Caco-2 (cell line): ENCODE data around the gene CTCF. TPM values are rescaled to one million over a fixed set of nuclear protein-coding genes. Genes with fewer than 3 reads are reported as not detected.

Experiments used
- BruUV-seq: library from RNA; stranded (reverse); fragments of 400-500 nt; replicated peaks from 2 replicates; lab custom pipeline; 2021; lab: Mats Ljungman, UMichigan
- CTCF ChIA-PET: fragments of 300-600 bp; sonication (Branson Sonifier 250); formaldehyde crosslinking; loops from one replicate; lab custom pipeline; 2022; ENCODE audit warnings: antibody characterized with exemption; lab: Charles Lee
- POLR2A ChIA-PET: fragments of 300-600 bp; sonication (Branson Sonifier 250); formaldehyde crosslinking; loops from one replicate; lab custom pipeline; 2022; ENCODE audit warnings: antibody characterized with exemption; lab: Charles Lee
- DNase-seq, 2 experiments: peaks; one replicate each; pipeline versions ENCODE4 v3.0.0 to v3.0.0-alpha.2; 2020 to 2022
- H3K27me3 ChIP-seq: replicated peaks from 2 replicates; pipeline ENCODE4 v1.6.0; 2011; ENCODE audit warnings: low read length; ENCODE audit not compliant: control insufficient read depth, insufficient read depth
- H3K36me3 ChIP-seq: 2 replicates; pipeline ENCODE4 v1.5.1; 2011; ENCODE audit warnings: low read length; ENCODE audit not compliant: control insufficient read depth, insufficient read depth
- H3K4me1 ChIP-seq: fragments of 250-450 bp; sonication (Bioruptor Pico); 2 replicates; pipeline ENCODE4 v1.5.1; 2020; ENCODE audit warnings: mild to moderate bottlenecking
- H3K4me3 ChIP-seq: 2 replicates; pipeline ENCODE4 v1.5.1; 2011; ENCODE audit warnings: low read depth, mild to moderate bottlenecking, control low read depth, low read length
- H3K9me3 ChIP-seq: fragments of 250-450 bp; sonication (Bioruptor Pico); 2 replicates; pipeline ENCODE4 v1.5.1; 2020; ENCODE audit warnings: mild to moderate bottlenecking, moderate library complexity
- H3K27ac Mint-ChIP-seq: one replicate; pipeline ENCODE4 v1.8.0; 2022; ENCODE audit warnings: mixed read lengths; ENCODE audit not compliant: unreplicated experiment
- H3K27me3 Mint-ChIP-seq: one replicate; pipeline ENCODE4 v1.8.0; 2022; ENCODE audit warnings: mixed read lengths; ENCODE audit not compliant: insufficient read depth, unreplicated experiment
- H3K36me3 Mint-ChIP-seq: one replicate; pipeline ENCODE4 v1.8.0; 2022; ENCODE audit warnings: mild to moderate bottlenecking, mixed read lengths; ENCODE audit not compliant: insufficient read depth, unreplicated experiment
- H3K4me1 Mint-ChIP-seq: one replicate; pipeline ENCODE4 v1.8.0; 2022; ENCODE audit warnings: low read depth, mixed read lengths; ENCODE audit not compliant: unreplicated experiment
- H3K4me3 Mint-ChIP-seq: one replicate; pipeline ENCODE4 v1.8.0; 2022; ENCODE audit warnings: mild to moderate bottlenecking, moderate library complexity, mixed read lengths; ENCODE audit not compliant: unreplicated experiment
- H3K9me3 Mint-ChIP-seq: one replicate; pipeline ENCODE4 v1.8.0; 2022; ENCODE audit warnings: mixed read lengths; ENCODE audit not compliant: unreplicated experiment
- CTCF ChIP-seq, 2 experiments: fragments of 200-600 bp in 1 of 2; IDR thresholded peaks; 1 replicate in 1 of 2; 2 replicates in 1 of 2; pipeline versions ENCODE4 v1.5.1 to v1.8.0; 2011 to 2022; ENCODE audit warnings: antibody characterized with exemption in 1 of 2, control low read depth in 1 of 2, inconsistent platforms in 1 of 2, low read depth in 1 of 2, low read length in 1 of 2, mild to moderate bottlenecking in 1 of 2, moderate library complexity in 1 of 2; ENCODE audit not compliant: insufficient read depth in 1 of 2, severe bottlenecking in 1 of 2, unreplicated experiment in 1 of 2
- intact Hi-C: fragments of 100-400 bp; cut with micrococcal nuclease; formaldehyde crosslinking; loops from one replicate; pipeline ENCODE4 v1.10.0; 2022; ENCODE audit not compliant: unreplicated experiment
- total RNA-seq: library from RNA; stranded (reverse); gene quantifications from 2 replicates; pipeline ENCODE4 v1.2.3, GENCODE V29; 2022

Gene CTCF
- total RNA-seq, 1 experiment from 2014 or later: 67.8 TPM

DNA sequence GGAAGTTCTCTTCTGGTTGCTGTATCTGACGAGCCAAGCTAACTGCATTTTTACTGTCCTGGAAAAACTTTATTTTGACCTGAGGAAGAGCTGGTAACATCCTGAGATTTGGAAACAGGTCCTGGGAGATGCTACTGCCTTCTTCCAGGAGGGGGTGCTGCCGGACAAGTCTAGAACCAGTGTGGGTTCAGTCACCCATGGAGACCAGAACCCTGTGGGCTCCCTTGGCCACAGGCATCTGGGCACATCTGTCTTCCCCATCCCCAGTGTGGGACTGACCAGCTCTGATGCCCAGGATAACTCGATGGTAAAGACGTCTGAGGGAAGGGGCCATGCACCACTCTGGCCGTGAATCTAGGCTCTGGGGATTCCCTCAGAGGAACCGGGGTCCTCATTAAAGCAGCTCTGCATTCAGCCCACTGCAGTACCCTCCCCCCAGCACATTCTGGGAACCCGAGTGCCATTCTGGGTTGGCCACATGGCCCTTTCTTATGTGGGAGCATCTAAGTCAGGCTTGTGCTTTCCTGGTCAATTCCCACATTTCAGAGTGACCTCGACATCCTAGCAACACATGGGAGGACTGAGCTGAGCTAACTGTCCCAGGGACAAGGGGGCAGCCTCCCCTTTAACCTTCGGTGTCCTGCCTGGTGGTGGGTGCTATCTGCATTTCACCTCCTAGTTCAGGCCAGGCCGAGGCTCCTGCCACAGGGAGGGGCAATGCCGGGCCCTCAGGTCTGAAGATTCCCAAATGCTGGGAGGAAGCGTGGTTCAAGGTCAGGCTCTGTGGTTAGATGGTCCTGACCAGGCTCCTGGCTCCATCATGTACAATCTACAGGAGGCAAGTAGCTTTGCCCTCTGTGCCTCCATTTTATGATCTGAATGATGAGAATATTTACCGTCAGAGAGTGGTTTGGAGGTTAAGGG is 110.7 kb downstream of the CTCF start:
- intact Hi-C loops: loop anchor here (1.0 to 2.0 kb wide), 4 partner anchors 46 to 255 kb away; partner anchors contain the start of genes GFOD2, RANBP10 and TSNAXIP1
- DNase-seq: peak; percentile 80 to 87
- BruUV-seq: no TSS peak
- H3K4me3 Mint-ChIP-seq: no peak overlapping the region
- H3K4me1 Mint-ChIP-seq: peaks cover 4% of the 10 kb centered on the region
- H3K36me3 ChIP-seq: no peaks in the 10 kb centered on the region
- H3K4me3 ChIP-seq: no peak overlapping the region
- no peak overlapping the region for H3K27ac Mint-ChIP-seq
- H3K9me3 Mint-ChIP-seq: no peaks in the 10 kb centered on the region
- H3K27me3 Mint-ChIP-seq: no peaks in the 10 kb centered on the region
- TF ChIP-seq CTCF (IDR thresholded peaks at IDR 0.05; ENCODE audit: insufficient read depth in 1 of 2, low read depth in 1 of 2, low read length in 1 of 2, severe bottlenecking in 1 of 2, unreplicated experiment in 1 of 2): peak; percentile 91 to 94
- H3K9me3 ChIP-seq: no peaks in the 10 kb centered on the region
- no peaks in the 10 kb centered on the region for H3K36me3 Mint-ChIP-seq
- no peaks in the 10 kb centered on the region for H3K27me3 ChIP-seq
- ChIA-PET POLR2A (interaction anchor here (0.9 kb wide), 1 partner anchor 46 kb away, joined by 3 read pairs; the partner anchor contains the start of gene GFOD2), CTCF (interaction anchor here (0.6 to 2.0 kb wide), 19 partner anchors 13 to 368 kb away, joined by 3 to 18 read pairs (median 5); partner anchors contain the start of genes ACD, GFOD2, RANBP10 and TSNAXIP1)
- peaks cover 8% of the 10 kb centered on the region for H3K4me1 ChIP-seq

DNA sequence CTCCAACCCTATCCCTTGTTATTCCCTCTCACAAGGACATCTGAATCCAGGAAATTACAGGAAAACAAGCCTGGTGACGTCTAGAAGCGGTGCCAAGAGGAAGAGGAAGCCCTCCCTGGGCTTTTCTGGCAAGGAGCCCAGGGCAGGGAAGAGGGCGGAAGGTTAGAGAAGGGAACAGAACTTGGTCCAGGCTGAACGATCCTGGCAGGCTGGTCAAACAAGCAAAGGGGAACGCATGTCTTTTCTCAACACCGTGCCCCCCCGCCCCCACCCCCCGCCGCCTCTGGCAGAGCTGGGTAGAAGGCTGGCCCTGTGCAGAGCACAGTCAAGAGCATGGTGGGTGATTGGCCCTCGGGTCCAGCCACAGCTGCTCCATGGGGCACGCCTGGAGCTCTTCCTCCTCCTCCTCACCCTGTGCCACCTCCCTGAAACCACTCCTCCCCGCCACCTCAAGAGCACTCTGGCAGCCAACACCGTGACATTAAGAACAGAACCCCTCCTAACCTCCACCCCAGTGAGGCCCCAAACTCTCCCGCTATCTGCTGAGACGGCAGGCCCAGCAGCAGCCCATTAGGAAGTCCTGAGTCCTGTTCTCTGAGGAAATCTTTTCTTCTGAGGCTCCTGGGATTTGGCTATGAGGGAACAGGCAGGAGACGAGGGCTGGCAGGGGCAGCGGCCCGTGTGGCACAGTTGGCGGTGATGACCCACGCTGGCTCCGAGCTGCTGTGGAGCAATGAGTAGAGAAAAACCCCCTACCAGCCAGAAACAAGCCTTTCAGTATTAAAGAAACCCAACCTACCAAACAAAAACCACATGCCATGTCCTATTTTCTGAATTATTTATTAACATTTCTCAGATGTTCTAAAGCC is 111.6 kb downstream of the CTCF start:
- BruUV-seq: no TSS peak
- Histone ChIP-seq H3K4me1 (peaks cover 15% of the 10 kb centered on the region), H3K9me3 (no peaks in the 10 kb centered on the region), H3K4me3 (no peak overlapping the region), H3K27me3 (no peaks in the 10 kb centered on the region), H3K36me3 (no peaks in the 10 kb centered on the region)
- DNase-seq: no peak
- ChIA-PET POLR2A (interaction anchor here (0.9 kb wide), 1 partner anchor 45 kb away, joined by 3 read pairs; the partner anchor contains the start of gene GFOD2), CTCF (interaction anchor here (0.5 to 2.0 kb wide), 9 partner anchors 14 to 367 kb away, joined by 3 to 13 read pairs (median 8); partner anchors contain the start of genes ACD, RANBP10 and TSNAXIP1)
- Mint-ChIP-seq H3K4me1 (peaks cover 4% of the 10 kb centered on the region), H3K9me3 (no peaks in the 10 kb centered on the region), H3K27ac (peak overlapping the region; percentile 16), H3K36me3 (no peaks in the 10 kb centered on the region), H3K27me3 (no peaks in the 10 kb centered on the region), H3K4me3 (no peak overlapping the region)
- no peak for TF ChIP-seq CTCF (IDR thresholded peaks at IDR 0.05; ENCODE audit: insufficient read depth in 1 of 2, low read depth in 1 of 2, low read length in 1 of 2, severe bottlenecking in 1 of 2, unreplicated experiment in 1 of 2)
- intact Hi-C loops: loop anchor here (2.0 kb wide), 1 partner anchor 45 kb away; the partner anchor contains the start of gene GFOD2
